Activated B cell treated with CpG ODN at 0.5 μM for 24 hours (primary cell): Measurements from ENCODE around the gene CLSTN1. TPM values are rescaled to one million over a fixed set of nuclear protein-coding genes. Genes with fewer than 3 reads are reported as not detected.

Experiments used
- ATAC-seq: fragments of 200-7000 bp; cut with Tn5 transposase; one replicate; pipeline ENCODE4 v1.10.0; 2021; ENCODE audit warnings: low read depth, mild to moderate bottlenecking, moderate library complexity
- CTCF ChIA-PET: fragments of 350-600 bp; sonication (Branson Sonifier 250); formaldehyde crosslinking; loops from one replicate; lab custom pipeline; 2021; ENCODE audit warnings: antibody characterized with exemption; lab: Charles Lee
- POLR2A ChIA-PET: fragments of 350-600 bp; sonication (Branson Sonifier 250); formaldehyde crosslinking; loops from one replicate; lab custom pipeline; 2021; ENCODE audit warnings: antibody characterized with exemption; lab: Charles Lee
- DNase-seq: peaks from one replicate; pipeline ENCODE4 v3.0.0; 2022
- H3K27ac Mint-ChIP-seq: one replicate; pipeline ENCODE4 v1.8.0; 2020; ENCODE audit warnings: mixed read lengths
- H3K27me3 Mint-ChIP-seq: one replicate; pipeline ENCODE4 v1.8.0; 2021; ENCODE audit warnings: mixed read lengths
- H3K36me3 Mint-ChIP-seq: one replicate; pipeline ENCODE4 v1.8.0; 2021; ENCODE audit warnings: low read depth, mixed read lengths
- H3K4me1 Mint-ChIP-seq: one replicate; pipeline ENCODE4 v1.8.0; 2021; ENCODE audit warnings: mixed read lengths
- H3K4me3 Mint-ChIP-seq: one replicate; pipeline ENCODE4 v1.8.0; 2020; ENCODE audit warnings: mild to moderate bottlenecking, mixed read lengths
- H3K9me3 Mint-ChIP-seq: one replicate; pipeline ENCODE4 v1.8.0; 2020; ENCODE audit warnings: mixed read lengths
- intact Hi-C: fragments of 100-400 bp; cut with micrococcal nuclease; formaldehyde crosslinking; loops from one replicate; pipeline ENCODE4 v1.15.1; 2024
- total RNA-seq: library from RNA; stranded (reverse); gene quantifications from 2 replicates; pipeline ENCODE4 v1.2.3, GENCODE V29; 2022
- TF ChIP-seq, protein P1 (sequence below): fragments of 200-600 bp; IDR thresholded peaks from one replicate; pipeline ENCODE4 v1.8.0; 2022; ENCODE audit warnings: antibody characterized with exemption, mild to moderate bottlenecking

The CLSTN1 gene
- total RNA-seq, 1 donor from 2014 or later: 50.7 TPM

DNA sequence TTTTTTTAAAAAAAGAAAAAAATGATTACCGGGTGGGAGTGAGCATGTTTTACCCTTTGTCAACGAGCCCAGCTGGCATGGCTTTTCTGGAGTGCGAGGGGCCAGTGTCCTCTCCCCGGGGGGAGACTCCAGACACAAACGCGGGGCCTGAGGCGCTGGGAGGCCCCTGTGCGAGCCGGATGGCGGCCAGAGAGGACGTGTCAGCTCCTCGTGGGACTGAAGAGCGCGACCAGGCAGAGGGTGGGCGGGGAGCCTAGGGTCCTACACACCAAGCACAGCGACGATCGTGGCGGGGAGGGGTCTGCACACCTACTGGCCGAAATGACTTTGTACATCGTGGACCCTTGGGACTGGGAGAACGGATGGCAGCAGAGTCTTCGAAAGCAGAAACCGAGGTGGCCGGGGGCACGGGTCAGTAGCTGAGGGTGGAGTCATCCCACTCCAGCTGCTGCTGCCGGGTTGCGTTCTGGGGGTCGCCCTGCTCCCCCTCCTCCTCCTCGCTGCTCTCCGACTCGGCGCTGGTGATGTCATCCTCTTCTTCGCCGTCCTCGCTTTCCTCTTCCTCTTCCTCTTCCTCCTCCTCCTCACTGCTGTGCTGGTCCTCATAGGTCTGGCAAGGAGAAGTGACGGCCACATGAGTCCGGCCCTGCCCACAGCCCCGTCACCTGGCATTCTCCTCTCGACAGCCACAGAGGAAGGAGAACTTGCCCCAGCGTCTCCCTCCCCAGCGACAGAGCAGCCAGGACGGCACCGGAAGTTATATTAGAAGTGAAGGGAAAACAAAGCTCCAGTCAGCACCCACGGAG is 93.5 kb downstream of the CLSTN1 start:
- H3K27ac Mint-ChIP-seq: peak overlapping the region; percentile 60
- H3K9me3 Mint-ChIP-seq: no peaks in the 10 kb centered on the region
- ChIA-PET POLR2A (interaction anchor here (0.6 to 0.7 kb wide), 5 partner anchors 75 to 501 kb away, joined by 3 to 7 read pairs (median 3); no protein-coding TSS in a partner anchor), CTCF (no interaction called here)
- H3K4me1 Mint-ChIP-seq: peaks cover 33% of the 10 kb centered on the region
- no peak for DNase-seq
- H3K27me3 Mint-ChIP-seq: no peaks in the 10 kb centered on the region
- intact Hi-C loops: no loop called here
- ATAC-seq: no peak
- H3K36me3 Mint-ChIP-seq: peaks cover 91% of the 10 kb centered on the region
- TF ChIP-seq, protein P1, sequence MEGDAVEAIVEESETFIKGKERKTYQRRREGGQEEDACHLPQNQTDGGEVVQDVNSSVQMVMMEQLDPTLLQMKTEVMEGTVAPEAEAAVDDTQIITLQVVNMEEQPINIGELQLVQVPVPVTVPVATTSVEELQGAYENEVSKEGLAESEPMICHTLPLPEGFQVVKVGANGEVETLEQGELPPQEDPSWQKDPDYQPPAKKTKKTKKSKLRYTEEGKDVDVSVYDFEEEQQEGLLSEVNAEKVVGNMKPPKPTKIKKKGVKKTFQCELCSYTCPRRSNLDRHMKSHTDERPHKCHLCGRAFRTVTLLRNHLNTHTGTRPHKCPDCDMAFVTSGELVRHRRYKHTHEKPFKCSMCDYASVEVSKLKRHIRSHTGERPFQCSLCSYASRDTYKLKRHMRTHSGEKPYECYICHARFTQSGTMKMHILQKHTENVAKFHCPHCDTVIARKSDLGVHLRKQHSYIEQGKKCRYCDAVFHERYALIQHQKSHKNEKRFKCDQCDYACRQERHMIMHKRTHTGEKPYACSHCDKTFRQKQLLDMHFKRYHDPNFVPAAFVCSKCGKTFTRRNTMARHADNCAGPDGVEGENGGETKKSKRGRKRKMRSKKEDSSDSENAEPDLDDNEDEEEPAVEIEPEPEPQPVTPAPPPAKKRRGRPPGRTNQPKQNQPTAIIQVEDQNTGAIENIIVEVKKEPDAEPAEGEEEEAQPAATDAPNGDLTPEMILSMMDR: no peak
- no peak overlapping the region for H3K4me3 Mint-ChIP-seq

DNA sequence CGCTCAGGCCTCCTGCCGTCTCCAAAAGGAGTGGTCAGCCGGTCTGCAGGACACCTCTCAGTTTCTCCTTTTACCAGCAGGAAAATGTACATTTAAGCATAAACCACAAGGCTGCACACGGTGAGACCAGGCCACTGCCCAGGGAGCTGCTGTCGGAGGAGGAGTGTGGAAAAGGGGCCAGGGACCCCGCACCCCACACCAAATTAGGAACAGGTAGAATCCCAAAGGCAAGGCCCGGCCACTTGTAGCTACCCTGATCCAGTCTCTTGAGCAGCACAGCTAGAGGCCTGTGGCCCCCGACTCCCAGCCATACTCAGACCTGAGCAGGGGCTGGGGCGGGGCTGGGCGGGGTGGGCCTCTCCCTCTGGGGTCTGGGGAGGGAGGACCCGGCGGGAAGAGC is 94.2 kb downstream of the CLSTN1 start:
- Mint-ChIP-seq H3K9me3 (no peaks in the 10 kb centered on the region), H3K27me3 (no peaks in the 10 kb centered on the region), H3K4me1 (peaks cover 38% of the 10 kb centered on the region), H3K4me3 (no peak overlapping the region), H3K27ac (no peak overlapping the region), H3K36me3 (peaks cover 89% of the 10 kb centered on the region)
- TF ChIP-seq, protein P1: no peak
- ATAC-seq (no peak), DNase-seq (no peak)
- ChIA-PET POLR2A (interaction anchor here (0.6 kb wide), 1 partner anchor 76 kb away, joined by 3 read pairs; no protein-coding TSS in a partner anchor), CTCF (no interaction called here)
- intact Hi-C loops: no loop called here

GRCh38 chr1:9728451-9729295 is 95.1 kb downstream of the CLSTN1 start:
- no peaks in the 10 kb centered on the region for H3K9me3 Mint-ChIP-seq
- POLR2A ChIA-PET: interaction anchor here (0.8 kb wide), 1 partner anchor 19 kb away, joined by 3 read pairs; no protein-coding TSS in a partner anchor
- TF ChIP-seq, protein P1: no peak
- no peaks in the 10 kb centered on the region for H3K27me3 Mint-ChIP-seq
- no peak overlapping the region for H3K4me3 Mint-ChIP-seq
- peaks cover 38% of the 10 kb centered on the region for H3K4me1 Mint-ChIP-seq
- H3K27ac Mint-ChIP-seq: peak overlapping the region; percentile 53
- intact Hi-C loops: no loop called here
- H3K36me3 Mint-ChIP-seq: peaks cover 89% of the 10 kb centered on the region
- ATAC-seq (no peak), DNase-seq (no peak)
- CTCF ChIA-PET: no interaction called here

GRCh38 chr1:9726905-9727595 is 96.7 kb downstream of the CLSTN1 start:
- TF ChIP-seq, protein P1: no peak
- ChIA-PET POLR2A (interaction anchor here (0.8 to 2.2 kb wide), 2 partner anchors 72 to 74 kb away, joined by 7 to 13 read pairs; no protein-coding TSS in a partner anchor), CTCF (interaction anchor here (0.6 to 0.9 kb wide), 2 partner anchors 47 to 111 kb away, joined by 3 to 4 read pairs; no protein-coding TSS in a partner anchor)
- DNase-seq (no peak), ATAC-seq (no peak)
- Mint-ChIP-seq H3K36me3 (peaks cover 89% of the 10 kb centered on the region), H3K4me3 (no peak overlapping the region), H3K4me1 (peaks cover 22% of the 10 kb centered on the region), H3K27ac (no peak overlapping the region), H3K27me3 (no peaks in the 10 kb centered on the region), H3K9me3 (no peaks in the 10 kb centered on the region)
- intact Hi-C loops: no loop called here
